NCI-H2171 treated with DMSO at 0.1 percent for 48 hours (cell line): ENCODE results near the gene PAFAH1B2.

Source experiments
- DNase-seq: peaks from one replicate; lab custom pipeline; 2025; lab: John Stamatoyannopoulos, UW

The PAFAH1B2 gene

GRCh38 chr11:117188620-117189081 lies 44.6 kb downstream of the PAFAH1B2 start:
- DNase-seq, result no peak

- DNase-seq, result no peak
Observed at GRCh38 chr11:117189191-117189940, 45.3 kb downstream of the PAFAH1B2 start.

- no peak for DNase-seq
Observed at GRCh38 chr11:117189941-117190544, 46.0 kb downstream of the PAFAH1B2 start.

- no peak for DNase-seq
Observed at GRCh38 chr11:117191680-117192400, 47.8 kb downstream of the PAFAH1B2 start.

- no peak for DNase-seq
Observed at GRCh38 chr11:117192401-117192875, 48.4 kb downstream of the PAFAH1B2 start.

- DNase-seq, result no peak
Observed at GRCh38 chr11:117193130-117194020, 49.3 kb downstream of the PAFAH1B2 start.

- DNase-seq, result no peak
Observed at GRCh38 chr11:117194267-117194666, 50.2 kb downstream of the PAFAH1B2 start.

- no peak for DNase-seq
Observed at GRCh38 chr11:117195258-117195657, 51.2 kb downstream of the PAFAH1B2 start.

GRCh38 chr11:117195761-117196160 lies 51.7 kb downstream of the PAFAH1B2 start:
- no peak for DNase-seq

- no peak for DNase-seq
Observed at GRCh38 chr11:117197006-117197405, 52.9 kb downstream of the PAFAH1B2 start.

- DNase-seq, result no peak
Observed at GRCh38 chr11:117197516-117198456, 53.7 kb downstream of the PAFAH1B2 start.

- no peak for DNase-seq
Observed at GRCh38 chr11:117198613-117199012, 54.5 kb downstream of the PAFAH1B2 start.

GRCh38 chr11:117199053-117199915 lies 55.2 kb downstream of the PAFAH1B2 start, which contains the start of gene TAGLN:
TAGLN (plus strand) TSS chr11:117199370; CDS start chr11:117203014, 3,644 bp downstream.
- DNase-seq, result no peak

- no peak for DNase-seq
Observed at GRCh38 chr11:117199916-117200812, 56.1 kb downstream of the PAFAH1B2 start.

- DNase-seq, result no peak
Observed at GRCh38 chr11:117200813-117201657, 56.9 kb downstream of the PAFAH1B2 start.

GRCh38 chr11:117201658-117202305 lies 57.7 kb downstream of the PAFAH1B2 start:
- DNase-seq, result no peak
